IMR-90 (cell line): Measurements from ENCODE around the gene ENPP6. TPM values are rescaled to one million over a fixed set of nuclear protein-coding genes. Genes with fewer than 3 reads are reported as not detected.

Experiments used
- ATAC-seq: fragments of 200-7000 bp; cut with Tn5 transposase; 2 replicates; pipeline ENCODE4 v1.9.1; 2020; ENCODE audit warnings: low read depth, mild to moderate bottlenecking, moderate library complexity
- BruUV-seq: library from RNA; stranded (reverse); fragments of 400-500 nt; replicated peaks from 2 replicates; lab custom pipeline; 2021; lab: Mats Ljungman, UMichigan
- CTCF ChIA-PET: fragments of 300-600 bp; formaldehyde crosslinking; extraction: SDS; loops from one replicate; lab custom pipeline; 2021; ENCODE audit warnings: antibody characterized with exemption; lab: Yijun Ruan, JAX
- POLR2A ChIA-PET: fragments of 300-600 bp; sonication (Branson Sonifier 250); formaldehyde crosslinking; loops from one replicate; lab custom pipeline; 2022; ENCODE audit warnings: antibody characterized with exemption; ENCODE audit not compliant: unreplicated experiment; lab: Charles Lee
- DNase-seq: peaks from one replicate; pipeline ENCODE4 v3.0.0; 2013
- H2AFZ ChIP-seq: replicated peaks from 2 replicates; pipeline ENCODE3; 2013; ENCODE audit warnings: low read length, mild to moderate bottlenecking; ENCODE audit not compliant: poor library complexity
- H2AK5ac ChIP-seq: 2 replicates; pipeline ENCODE4 v1.6.1; 2013; ENCODE audit warnings: low read depth, low read length, inconsistent platforms
- H2AK9ac ChIP-seq: replicated peaks from 2 replicates; pipeline ENCODE3; 2013; ENCODE audit warnings: mild to moderate bottlenecking, low read depth, low read length, moderate library complexity; ENCODE audit not compliant: poor library complexity
- H2BK120ac ChIP-seq: 2 replicates; pipeline ENCODE4 v1.6.1; 2013; ENCODE audit warnings: low read depth, low read length, inconsistent platforms
- H2BK15ac ChIP-seq: 3 replicates; pipeline ENCODE4 v1.6.1; 2013; ENCODE audit warnings: low read depth, low read length, inconsistent platforms
- H2BK20ac ChIP-seq: 2 replicates; pipeline ENCODE4 v1.6.1; 2013; ENCODE audit warnings: low read depth, mild to moderate bottlenecking, inconsistent platforms, low read length, moderate library complexity
- H2BK5ac ChIP-seq: 2 replicates; pipeline ENCODE4 v1.6.1; 2013; ENCODE audit warnings: mild to moderate bottlenecking, low read depth, low read length, inconsistent platforms; ENCODE audit not compliant: poor library complexity, severe bottlenecking
- H3K14ac ChIP-seq: replicated peaks from 2 replicates; pipeline ENCODE4 v1.6.1; 2013; ENCODE audit warnings: low read depth, low read length, inconsistent platforms
- H3K18ac ChIP-seq: 2 replicates; pipeline ENCODE4 v1.6.1; 2013; ENCODE audit warnings: low read depth, low read length, control low read depth
- H3K23ac ChIP-seq: 2 replicates; pipeline ENCODE4 v1.6.1; 2013; ENCODE audit warnings: low read depth, low read length, inconsistent platforms
- H3K27ac ChIP-seq: 2 replicates; pipeline ENCODE4 v1.5.1; 2013; ENCODE audit warnings: mild to moderate bottlenecking, control low read depth, low read length; ENCODE audit not compliant: insufficient read depth
- H3K27me3 ChIP-seq: 2 replicates; pipeline ENCODE4 v1.6.1; 2013; ENCODE audit warnings: low read length; ENCODE audit not compliant: control insufficient read depth, insufficient read depth
- H3K36me3 ChIP-seq: 2 replicates; pipeline ENCODE4 v1.6.1; 2013; ENCODE audit warnings: low read length, mixed read lengths; ENCODE audit not compliant: control insufficient read depth, insufficient read depth
- H3K4ac ChIP-seq: 2 replicates; pipeline ENCODE4 v1.6.1; 2013; ENCODE audit warnings: low read depth, low read length, inconsistent platforms
- H3K4me1 ChIP-seq: 2 replicates; pipeline ENCODE4 v1.6.1; 2013; ENCODE audit warnings: low read length, mixed read lengths; ENCODE audit not compliant: control insufficient read depth, insufficient read depth
- H3K4me2 ChIP-seq: 2 replicates; pipeline ENCODE4 v1.6.1; 2013; ENCODE audit warnings: low read depth, mild to moderate bottlenecking, control low read depth, low read length, moderate library complexity
- H3K4me3 ChIP-seq: 2 replicates; pipeline ENCODE4 v1.5.1; 2013; ENCODE audit warnings: low read depth, mild to moderate bottlenecking, control low read depth, low read length, moderate library complexity; ENCODE audit not compliant: insufficient read depth
- H3K56ac ChIP-seq: 2 replicates; pipeline ENCODE4 v1.6.1; 2013; ENCODE audit warnings: low read length, inconsistent platforms; ENCODE audit not compliant: insufficient read depth; ENCODE audit errors: extremely low read depth
- H3K79me1 ChIP-seq, 2 experiments: 2 replicates each; pipeline ENCODE4 v1.6.1; 2013; ENCODE audit warnings: low read length in 2 of 2, inconsistent platforms in 1 of 2, low read depth in 1 of 2
- H3K9ac ChIP-seq: 2 replicates; pipeline ENCODE4 v1.6.1; 2013; ENCODE audit warnings: low read depth, low read length, control low read depth
- H3K9me1 ChIP-seq: 2 replicates; pipeline ENCODE4 v1.6.1; 2013; ENCODE audit warnings: low read length, inconsistent platforms; ENCODE audit not compliant: insufficient read depth
- H3K9me3 ChIP-seq: 2 replicates; pipeline ENCODE4 v1.6.1; 2013; ENCODE audit warnings: low read length; ENCODE audit not compliant: control insufficient read depth, insufficient read depth
- H4K20me1 ChIP-seq: 2 replicates; pipeline ENCODE4 v1.6.1; 2013; ENCODE audit warnings: low read length, inconsistent platforms; ENCODE audit not compliant: insufficient read depth
- H4K5ac ChIP-seq: 2 replicates; pipeline ENCODE4 v1.6.1; 2013; ENCODE audit warnings: mild to moderate bottlenecking, low read depth, low read length, control low read depth
- H4K8ac ChIP-seq, 2 experiments: 2 replicates each; pipeline ENCODE4 v1.6.1; 2013; ENCODE audit warnings: low read depth in 2 of 2, low read length in 2 of 2, control low read depth in 1 of 2, inconsistent platforms in 1 of 2
- H4K91ac ChIP-seq: 2 replicates; pipeline ENCODE4 v1.6.1; 2013; ENCODE audit warnings: low read depth, low read length, inconsistent platforms; ENCODE audit not compliant: insufficient read depth
- BHLHE40 ChIP-seq: fragments of 150-350 bp; IDR thresholded peaks from 2 replicates; pipeline ENCODE4 v1.6.1; 2016; ENCODE audit warnings: mild to moderate bottlenecking, low read depth, low read length
- CEBPB ChIP-seq: IDR thresholded peaks from 2 replicates; pipeline ENCODE4 v1.6.1; 2012; ENCODE audit warnings: low read depth, low read length, improper control_type of control experiment
- MAFK ChIP-seq: IDR thresholded peaks from 2 replicates; pipeline ENCODE4 v1.6.1; 2012; ENCODE audit warnings: low read depth, low read length, improper control_type of control experiment
- MAZ ChIP-seq: IDR thresholded peaks from 2 replicates; pipeline ENCODE4 v1.6.1; 2012; ENCODE audit warnings: low read depth, mild to moderate bottlenecking, low read length, improper control_type of control experiment, moderate library complexity, borderline replicate concordance
- POLR2A ChIP-seq: IDR thresholded peaks from 2 replicates; pipeline ENCODE4 v1.6.1; 2012; ENCODE audit warnings: mild to moderate bottlenecking, low read depth, low read length
- WGBS, 2 experiments: methylation state at CpG; one replicate each; pipeline versions ENCODE4 v1.1.5 to v1.1.7; 2013; ENCODE audit warnings: missing lambda C conversion rate in 2 of 2; ENCODE audit not compliant: insufficient read length in 1 of 2; ENCODE audit errors: extremely low coverage in 2 of 2; 5-methylcytosine and 5-hydroxymethylcytosine counted together
- dilution Hi-C: fragments of 300-500 bp; cut with HindIII; formaldehyde crosslinking; loops from one replicate; pipeline ENCODE4 v1.14.3; 2018; ENCODE audit warnings: low sequenced_read_pairs; ENCODE audit not compliant: unreplicated experiment
- in situ Hi-C: fragments of 300-500 bp; cut with MboI; formaldehyde crosslinking; loops from 3 replicates; pipeline ENCODE4 v1.14.3; 2019; ENCODE audit warnings: low sequenced_read_pairs, inconsistent platforms, mixed read lengths
- intact Hi-C: fragments of 100-400 bp; cut with micrococcal nuclease; formaldehyde crosslinking; loops from 2 replicates; pipeline ENCODE4 v1.10.0; 2022
- polyA plus RNA-seq, 3 experiments: library from polyadenylated mRNA; depleted of rRNA; stranded (reverse); fragments of >200 nt; gene quantifications; 2 replicates each; pipeline ENCODE4 v1.2.3, GENCODE V29; 2012; ENCODE audit warnings: low replicate concordance in 1 of 3
- total RNA-seq: library from RNA; depleted of rRNA; stranded (reverse); fragments of >200 nt; gene quantifications from 2 replicates; pipeline ENCODE4 v1.2.3, GENCODE V29; 2012
- TF ChIP-seq, protein P1 (sequence below): fragments of 150-350 bp; IDR thresholded peaks from 2 replicates; pipeline ENCODE4 v1.6.1; 2017; ENCODE audit warnings: mild to moderate bottlenecking, antibody characterized with exemption, low read length, low read depth
- TF ChIP-seq, protein P2 (sequence below): fragments of 150-350 bp; IDR thresholded peaks from 2 replicates; pipeline ENCODE4 v1.6.1; 2016; ENCODE audit warnings: low read depth, mild to moderate bottlenecking, low read length, moderate library complexity, borderline replicate concordance

ENPP6 gene
- total and polyA plus RNA-seq, 2 of the 4 experiments (the other 2 are of a cell fraction): not detected

DNA sequence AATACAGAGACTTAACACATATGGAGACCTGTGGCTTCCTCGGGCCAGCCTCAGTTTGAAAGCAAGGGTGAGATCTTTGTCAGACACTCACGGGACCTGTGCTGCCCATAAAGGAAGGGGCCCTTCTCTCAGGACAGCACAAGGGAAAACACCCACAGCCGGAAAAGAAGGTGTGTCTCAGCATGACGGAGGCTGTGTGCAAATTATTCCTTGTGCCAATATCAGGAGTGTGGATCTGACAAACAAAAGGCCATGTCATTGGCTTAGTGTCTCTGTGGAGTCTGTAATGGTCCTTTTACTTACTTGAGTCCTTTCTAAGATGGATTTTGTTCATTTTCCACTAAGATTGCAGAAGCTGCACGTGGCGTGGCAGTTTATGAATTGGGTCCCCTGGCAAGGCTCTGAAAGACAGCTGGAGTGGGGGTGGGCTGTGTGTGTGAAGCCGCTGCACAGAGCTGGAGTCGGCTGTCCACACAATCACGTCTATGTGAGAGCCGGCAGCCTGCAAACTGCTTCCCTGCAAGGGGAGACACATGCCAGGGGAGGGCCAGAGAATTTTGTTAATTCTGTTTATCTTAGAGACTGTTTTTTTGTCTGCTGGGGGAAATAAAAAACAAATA lies 1.9 kb downstream of the ENPP6 start:
- peaks cover 16% of the 10 kb centered on the region; the same call in 1 of the 2 replicates for H3K27me3 ChIP-seq
- no peaks in the 10 kb centered on the region for H3K4me1 ChIP-seq
- dilution Hi-C loops (no loop called here), in situ Hi-C loops (no loop called here), intact Hi-C loops (no loop called here)
- H2AK9ac ChIP-seq: no peak overlapping the region
- no peaks in the 10 kb centered on the region for H3K9me3 ChIP-seq
- H3K18ac ChIP-seq: no peak overlapping the region
- H2BK15ac ChIP-seq: no peak overlapping the region
- no peak overlapping the region for H2BK5ac ChIP-seq
- H3K9me1 ChIP-seq: no peaks in the 10 kb centered on the region
- H3K27ac ChIP-seq: no peak overlapping the region
- no peak overlapping the region for H3K14ac ChIP-seq
- H3K23ac ChIP-seq: no peak overlapping the region
- H3K9ac ChIP-seq: no peak overlapping the region
- no TSS peak for BruUV-seq
- TF ChIP-seq MAFK (no peak), MAZ (no peak), POLR2A (no peak), BHLHE40 (no peak), CEBPB (no peak)
- TF ChIP-seq, protein P1, sequence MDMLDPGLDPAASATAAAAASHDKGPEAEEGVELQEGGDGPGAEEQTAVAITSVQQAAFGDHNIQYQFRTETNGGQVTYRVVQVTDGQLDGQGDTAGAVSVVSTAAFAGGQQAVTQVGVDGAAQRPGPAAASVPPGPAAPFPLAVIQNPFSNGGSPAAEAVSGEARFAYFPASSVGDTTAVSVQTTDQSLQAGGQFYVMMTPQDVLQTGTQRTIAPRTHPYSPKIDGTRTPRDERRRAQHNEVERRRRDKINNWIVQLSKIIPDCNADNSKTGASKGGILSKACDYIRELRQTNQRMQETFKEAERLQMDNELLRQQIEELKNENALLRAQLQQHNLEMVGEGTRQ: no peak
- TF ChIP-seq, protein P2, sequence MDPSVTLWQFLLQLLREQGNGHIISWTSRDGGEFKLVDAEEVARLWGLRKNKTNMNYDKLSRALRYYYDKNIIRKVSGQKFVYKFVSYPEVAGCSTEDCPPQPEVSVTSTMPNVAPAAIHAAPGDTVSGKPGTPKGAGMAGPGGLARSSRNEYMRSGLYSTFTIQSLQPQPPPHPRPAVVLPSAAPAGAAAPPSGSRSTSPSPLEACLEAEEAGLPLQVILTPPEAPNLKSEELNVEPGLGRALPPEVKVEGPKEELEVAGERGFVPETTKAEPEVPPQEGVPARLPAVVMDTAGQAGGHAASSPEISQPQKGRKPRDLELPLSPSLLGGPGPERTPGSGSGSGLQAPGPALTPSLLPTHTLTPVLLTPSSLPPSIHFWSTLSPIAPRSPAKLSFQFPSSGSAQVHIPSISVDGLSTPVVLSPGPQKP: no peak
- H3K4me3 ChIP-seq: no peak overlapping the region
- H3K36me3 ChIP-seq: no peaks in the 10 kb centered on the region
- H3K56ac ChIP-seq: no peak overlapping the region
- H4K91ac ChIP-seq: no peak overlapping the region
- H2AK5ac ChIP-seq: no peak overlapping the region
- no peak overlapping the region for H4K8ac ChIP-seq
- DNase-seq (no peak), ATAC-seq (no peak)
- H3K4ac ChIP-seq: no peak overlapping the region
- no peaks in the 10 kb centered on the region for H3K79me1 ChIP-seq
- no peak overlapping the region for H2BK120ac ChIP-seq
- ChIA-PET CTCF (no interaction called here), POLR2A (no interaction called here)
- H2AFZ ChIP-seq: no peak overlapping the region
- H4K5ac ChIP-seq: no peak overlapping the region
- no peaks in the 10 kb centered on the region for H4K20me1 ChIP-seq
- H2BK20ac ChIP-seq: no peak overlapping the region
- no peak overlapping the region for H3K4me2 ChIP-seq
- WGBS, 2 experiments: 100% methylated on average over 1 of the region's 10 CpGs; no CpG with 5 or more reads in 1 of the 2 experiments
